Hepatocyte (in vitro differentiated cells): Measurements from ENCODE around the gene BCKDK. TPM values are rescaled to one million over a fixed set of nuclear protein-coding genes. Genes with fewer than 3 reads are reported as not detected.

Experiments used
- DNase-seq: peaks from one replicate; pipeline ENCODE4 v3.0.0-alpha.2; 2016; ENCODE audit warnings: low spot score
- H2AFZ ChIP-seq: fragments of 200-600 bp; sonication (generic); 2 replicates; pipeline ENCODE4 v1.6.0; 2016; ENCODE audit warnings: antibody characterized with exemption, mild to moderate bottlenecking
- H3K27ac ChIP-seq: fragments of 200-600 bp; sonication (generic); 2 replicates; pipeline ENCODE4 v1.5.1; 2016; ENCODE audit warnings: mild to moderate bottlenecking
- H3K27me3 ChIP-seq: fragments of 200-600 bp; sonication (generic); 2 replicates; pipeline ENCODE4 v1.6.1; 2016
- H3K36me3 ChIP-seq: fragments of 200-600 bp; sonication (generic); replicated peaks from 2 replicates; pipeline ENCODE4 v1.5.1; 2016; ENCODE audit warnings: low read depth; ENCODE audit not compliant: insufficient read depth
- H3K4me1 ChIP-seq: fragments of 200-600 bp; sonication (generic); 2 replicates; pipeline ENCODE4 v1.5.1; 2016; ENCODE audit warnings: mild to moderate bottlenecking, moderate library complexity; ENCODE audit not compliant: insufficient read depth
- H3K4me2 ChIP-seq: fragments of 200-600 bp; sonication (generic); 2 replicates; pipeline ENCODE4 v1.6.0; 2016
- H3K4me3 ChIP-seq: fragments of 200-600 bp; sonication (generic); 2 replicates; pipeline ENCODE4 v1.5.1; 2016; ENCODE audit warnings: mild to moderate bottlenecking
- H3K79me2 ChIP-seq: fragments of 200-600 bp; sonication (generic); 2 replicates; pipeline ENCODE4 v1.6.0; 2017; ENCODE audit warnings: mild to moderate bottlenecking
- H3K9me2 ChIP-seq: fragments of 200-600 bp; sonication (generic); replicated peaks from 2 replicates; pipeline ENCODE4 v1.6.0; 2017; ENCODE audit warnings: mild to moderate bottlenecking; ENCODE audit not compliant: insufficient read depth
- H3K9me3 ChIP-seq: fragments of 200-600 bp; sonication (generic); 2 replicates; pipeline ENCODE4 v1.5.1; 2016; ENCODE audit warnings: low read depth, mild to moderate bottlenecking
- H4K20me1 ChIP-seq: fragments of 200-600 bp; sonication (generic); 2 replicates; pipeline ENCODE4 v1.6.0; 2016; ENCODE audit warnings: mild to moderate bottlenecking; ENCODE audit not compliant: insufficient read depth, poor library complexity, severe bottlenecking
- EZH2 ChIP-seq: fragments of 200-600 bp; sonication (generic); IDR thresholded peaks from 2 replicates; pipeline ENCODE4 v1.6.1; 2016; ENCODE audit warnings: antibody characterized with exemption, mild to moderate bottlenecking, borderline replicate concordance
- EZH2phosphoT487 ChIP-seq: fragments of 200-600 bp; sonication (generic); IDR thresholded peaks from one replicate; pipeline ENCODE4 v1.6.1; 2018; ENCODE audit warnings: antibody characterized with exemption, mild to moderate bottlenecking, low read depth, moderate library complexity; ENCODE audit not compliant: unreplicated experiment, severe bottlenecking
- WGBS: methylation state at CpG from one replicate; pipeline ENCODE4 v1.1.6; 2016; ENCODE audit warnings: low lambda C conversion rate; ENCODE audit errors: missing lambda C conversion rate; 5-methylcytosine and 5-hydroxymethylcytosine counted together
- polyA plus RNA-seq: library from polyadenylated mRNA; unstranded; fragments of >200 nt; fragmentation: Nextera tagmentation; extraction: Ambion mirVana; gene quantifications from 2 replicates; pipeline ENCODE4 v1.2.1, GENCODE V29; 2016
- total RNA-seq: library from RNA; depleted of rRNA; stranded (reverse); fragments of >200 nt; gene quantifications from 2 replicates; pipeline ENCODE4 v1.2.3, GENCODE V29; 2014
- TF ChIP-seq, protein P1 (sequence below): fragments of 200-600 bp; sonication (generic); IDR thresholded peaks from 2 replicates; pipeline ENCODE4 v1.5.1; 2016; ENCODE audit warnings: antibody characterized with exemption, mild to moderate bottlenecking; ENCODE audit not compliant: poor library complexity

Gene BCKDK
- total and polyA plus RNA-seq, 2 experiments from 2014 or later = 27.3 to 75.2 TPM

GRCh38 chr16:31083981-31084380 is 24.2 kb upstream of the BCKDK start:
- 97% methylated on average over 13 of the region's 13 CpGs for WGBS
- DNase-seq = peak; percentile 4
- H3K36me3 ChIP-seq = no peaks in the 10 kb centered on the region

DNA sequence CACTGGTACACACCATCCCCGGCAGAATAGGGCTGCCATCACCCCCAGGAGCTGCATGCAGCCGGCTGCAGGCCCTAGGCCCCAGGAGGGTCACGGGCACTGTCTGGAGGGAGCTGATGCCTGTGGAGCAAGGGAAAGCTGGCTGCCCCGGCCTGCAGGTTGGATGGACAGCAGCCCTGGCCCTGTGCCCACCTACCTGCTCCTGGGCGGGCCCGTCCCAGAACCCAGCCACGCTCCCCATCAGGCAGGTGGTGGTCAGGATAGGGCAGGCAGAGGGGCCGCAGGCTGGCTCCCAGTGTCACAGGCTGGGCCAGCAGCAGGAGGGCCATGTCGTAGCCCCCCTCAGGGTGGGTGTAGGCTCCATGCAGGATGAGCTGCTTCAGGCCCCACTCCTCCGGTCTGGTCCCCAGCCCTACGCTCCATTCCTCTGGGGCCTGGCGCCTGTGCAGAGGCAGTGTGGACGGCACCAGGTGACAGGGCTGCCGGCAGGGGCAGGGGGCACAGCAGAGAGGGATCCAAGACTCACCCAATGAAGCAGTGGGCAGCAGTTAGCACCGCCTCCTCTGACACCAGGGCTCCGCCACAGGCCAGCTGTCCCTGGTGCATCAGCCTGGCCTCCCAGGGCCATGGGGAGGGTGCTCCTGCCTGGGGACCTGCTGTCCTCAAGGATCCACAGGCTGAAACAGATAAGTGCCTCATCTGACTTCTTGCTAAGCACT is 23.4 kb upstream of the BCKDK start:
- no peaks in the 10 kb centered on the region for H3K36me3 ChIP-seq
- no peaks in the 10 kb centered on the region for H4K20me1 ChIP-seq

More at GRCh38 chr16:31083981-31084380, 24.2 kb upstream of the BCKDK start:
- Histone ChIP-seq H3K4me1 (no peaks in the 10 kb centered on the region), H3K9me3 (no peaks in the 10 kb centered on the region), H3K4me3 (no peak overlapping the region), H2AFZ (no peak overlapping the region), H3K4me2 (no peak overlapping the region), H3K9me2 (no peaks in the 10 kb centered on the region), H4K20me1 (no peaks in the 10 kb centered on the region), H3K79me2 (no peaks in the 10 kb centered on the region), H3K27ac (no peak overlapping the region), H3K27me3 (no peaks in the 10 kb centered on the region)
- TF ChIP-seq EZH2 = no peak
- TF ChIP-seq EZH2phosphoT487 = no peak
- TF ChIP-seq, protein P1, sequence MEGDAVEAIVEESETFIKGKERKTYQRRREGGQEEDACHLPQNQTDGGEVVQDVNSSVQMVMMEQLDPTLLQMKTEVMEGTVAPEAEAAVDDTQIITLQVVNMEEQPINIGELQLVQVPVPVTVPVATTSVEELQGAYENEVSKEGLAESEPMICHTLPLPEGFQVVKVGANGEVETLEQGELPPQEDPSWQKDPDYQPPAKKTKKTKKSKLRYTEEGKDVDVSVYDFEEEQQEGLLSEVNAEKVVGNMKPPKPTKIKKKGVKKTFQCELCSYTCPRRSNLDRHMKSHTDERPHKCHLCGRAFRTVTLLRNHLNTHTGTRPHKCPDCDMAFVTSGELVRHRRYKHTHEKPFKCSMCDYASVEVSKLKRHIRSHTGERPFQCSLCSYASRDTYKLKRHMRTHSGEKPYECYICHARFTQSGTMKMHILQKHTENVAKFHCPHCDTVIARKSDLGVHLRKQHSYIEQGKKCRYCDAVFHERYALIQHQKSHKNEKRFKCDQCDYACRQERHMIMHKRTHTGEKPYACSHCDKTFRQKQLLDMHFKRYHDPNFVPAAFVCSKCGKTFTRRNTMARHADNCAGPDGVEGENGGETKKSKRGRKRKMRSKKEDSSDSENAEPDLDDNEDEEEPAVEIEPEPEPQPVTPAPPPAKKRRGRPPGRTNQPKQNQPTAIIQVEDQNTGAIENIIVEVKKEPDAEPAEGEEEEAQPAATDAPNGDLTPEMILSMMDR = no peak

GRCh38 chr16:31085411-31085810 is 22.8 kb upstream of the BCKDK start:
- no peaks in the 10 kb centered on the region for H3K4me1 ChIP-seq
- no peak for DNase-seq
- H3K9me3 ChIP-seq = no peaks in the 10 kb centered on the region
- H3K4me3 ChIP-seq = no peak overlapping the region
- H4K20me1 ChIP-seq = no peaks in the 10 kb centered on the region
- TF ChIP-seq, protein P1 = no peak
- TF ChIP-seq EZH2 = no peak
- TF ChIP-seq EZH2phosphoT487 = no peak
- no peaks in the 10 kb centered on the region for H3K27me3 ChIP-seq
- no peak overlapping the region for H3K27ac ChIP-seq
- no peak overlapping the region for H3K4me2 ChIP-seq
- H2AFZ ChIP-seq = no peak overlapping the region
- H3K36me3 ChIP-seq = no peaks in the 10 kb centered on the region
- no peaks in the 10 kb centered on the region for H3K9me2 ChIP-seq
- H3K79me2 ChIP-seq = no peaks in the 10 kb centered on the region
- WGBS = 83% methylated on average over 8 of the region's 8 CpGs

More for the DNA sequence above, 23.4 kb upstream of the BCKDK start:
- no peaks in the 10 kb centered on the region for H3K79me2 ChIP-seq
- no peaks in the 10 kb centered on the region for H3K9me3 ChIP-seq
- no peak overlapping the region for H2AFZ ChIP-seq
- 93% methylated on average over 15 of the region's 16 CpGs for WGBS
- no peak overlapping the region for H3K4me3 ChIP-seq
- no peaks in the 10 kb centered on the region for H3K9me2 ChIP-seq
- no peak overlapping the region for H3K4me2 ChIP-seq
- DNase-seq = peak; percentile 4
- H3K27me3 ChIP-seq = no peaks in the 10 kb centered on the region
- no peak overlapping the region for H3K27ac ChIP-seq
- no peaks in the 10 kb centered on the region for H3K4me1 ChIP-seq
- TF ChIP-seq EZH2 = no peak
- no peak for TF ChIP-seq EZH2phosphoT487
- TF ChIP-seq, protein P1 = no peak
